Measurements from ENCODE around the gene SLC43A2. TPM values are rescaled to one million over a fixed set of nuclear protein-coding genes. Genes with fewer than 3 reads are reported as not detected.

Gene SLC43A2
- total and polyA plus RNA-seq, 7 experiments from 2014 or later: 0.44 to 112 (median 6.7) TPM

GRCh38 chr17:1621273-1621954 lies 7.2 kb downstream of the SLC43A2 start:
- Histone ChIP-seq H3K4me3 (ENCODE audit: low read length) (no peak overlapping the region), H3K36me3 (ENCODE audit: control insufficient read depth in 2 of 3, insufficient read depth in 3 of 3, low read length in 3 of 3) (no peaks in the 10 kb centered on the region), H3K9me3 (ENCODE audit: control insufficient read depth in 2 of 3, low read length in 3 of 3) (no peaks in the 10 kb centered on the region), H3K27me3 (ENCODE audit: control insufficient read depth in 2 of 2, insufficient read depth in 2 of 2, low read length in 2 of 2) (no peaks in the 10 kb centered on the region), H3K4me1 (ENCODE audit: control insufficient read depth in 2 of 2, insufficient read depth in 2 of 2, low read length in 2 of 2) (no peaks in the 10 kb centered on the region), H3K27ac (ENCODE audit: low read depth, low read length) (no peak overlapping the region)
- Mint-ChIP-seq H3K36me3 (no peaks in the 10 kb centered on the region), H3K4me3 (no peak overlapping the region), H3K27me3 (peaks cover 0 to 19% (median 0%) of the 10 kb centered on the region in 5 donors), H3K9me3 (no peaks in the 10 kb centered on the region), H3K27ac (no peak overlapping the region), H3K4me1 (peaks cover 4 to 8% (median 7%) of the 10 kb centered on the region in 7 donors)
- no peak for ATAC-seq
- POLR2A ChIA-PET: interaction anchor here (1.0 kb wide), 1 partner anchor 14 kb away, joined by 3 read pairs; no protein-coding TSS in a partner anchor
- CTCF ChIA-PET: no interaction called here
- intact Hi-C loops (cut with micrococcal nuclease): no loop called here
- no peak for DNase-seq

- no peak for DNase-seq
- intact Hi-C loops (cut with micrococcal nuclease): no loop called here
Measured at GRCh38 chr17:1620486-1620885, 8.1 kb downstream of the SLC43A2 start.

GRCh38 chr17:1617620-1618174 lies 10.9 kb downstream of the SLC43A2 start:
- no peaks in the 10 kb centered on the region for H3K4me1 ChIP-seq (ENCODE audit: control insufficient read depth in 2 of 2, insufficient read depth in 2 of 2, low read length in 2 of 2)
- ATAC-seq (peak; percentile 52), DNase-seq (no peak)
- H3K36me3 ChIP-seq (ENCODE audit: control insufficient read depth in 2 of 3, insufficient read depth in 3 of 3, low read length in 3 of 3): no peaks in the 10 kb centered on the region
- H3K9me3 Mint-ChIP-seq: no peaks in the 10 kb centered on the region
- no peak overlapping the region for H3K27ac Mint-ChIP-seq
- no peak overlapping the region for H3K27ac ChIP-seq (ENCODE audit: low read depth, low read length)
- intact Hi-C loops (cut with micrococcal nuclease): no loop called here
- no peak overlapping the region for H3K4me3 ChIP-seq (ENCODE audit: low read length)
- H3K27me3 ChIP-seq (ENCODE audit: control insufficient read depth in 2 of 2, insufficient read depth in 2 of 2, low read length in 2 of 2): no peaks in the 10 kb centered on the region
- CTCF ChIA-PET: no interaction called here
- no peak overlapping the region for H3K4me3 Mint-ChIP-seq
- POLR2A ChIA-PET: interaction anchor here (0.9 kb wide), 1 partner anchor 31 kb away, joined by 4 read pairs; no protein-coding TSS in a partner anchor
- H3K27me3 Mint-ChIP-seq: no peaks in the 10 kb centered on the region
- H3K36me3 Mint-ChIP-seq: peaks cover 0 to 6% (median 0%) of the 10 kb centered on the region in 5 donors
- H3K9me3 ChIP-seq (ENCODE audit: control insufficient read depth in 2 of 3, low read length in 3 of 3): no peaks in the 10 kb centered on the region
- H3K4me1 Mint-ChIP-seq: peaks cover 0 to 4% (median 3%) of the 10 kb centered on the region in 7 donors

More at GRCh38 chr17:1620486-1620885, 8.1 kb downstream of the SLC43A2 start:
- H3K9me3 ChIP-seq (ENCODE audit: control insufficient read depth in 2 of 3, low read length in 3 of 3): no peaks in the 10 kb centered on the region
- ATAC-seq: no peak
- H3K27ac Mint-ChIP-seq: no peak overlapping the region
- H3K4me1 Mint-ChIP-seq: peaks cover 0 to 4% (median 1%) of the 10 kb centered on the region in 7 donors
- peaks cover 0 to 9% (median 0%) of the 10 kb centered on the region in 5 donors for H3K27me3 Mint-ChIP-seq
- no peaks in the 10 kb centered on the region for H3K36me3 Mint-ChIP-seq
- no peak overlapping the region for H3K4me3 Mint-ChIP-seq
- no peak overlapping the region for H3K27ac ChIP-seq (ENCODE audit: low read depth, low read length)
- POLR2A ChIA-PET: no interaction called here
- CTCF ChIA-PET: no interaction called here
- H3K4me1 ChIP-seq (ENCODE audit: control insufficient read depth in 2 of 2, insufficient read depth in 2 of 2, low read length in 2 of 2): no peaks in the 10 kb centered on the region
- no peak overlapping the region for H3K4me3 ChIP-seq (ENCODE audit: low read length)
- H3K36me3 ChIP-seq (ENCODE audit: control insufficient read depth in 2 of 3, insufficient read depth in 3 of 3, low read length in 3 of 3): no peaks in the 10 kb centered on the region
- no peaks in the 10 kb centered on the region for H3K27me3 ChIP-seq (ENCODE audit: control insufficient read depth in 2 of 2, insufficient read depth in 2 of 2, low read length in 2 of 2)
- no peaks in the 10 kb centered on the region for H3K9me3 Mint-ChIP-seq

GRCh38 chr17:1616101-1616500 lies 12.5 kb downstream of the SLC43A2 start:
- POLR2A ChIA-PET: no interaction called here
- H3K4me3 Mint-ChIP-seq: no peak overlapping the region

GRCh38 chr17:1612400-1612799 lies 16.2 kb downstream of the SLC43A2 start:
- H3K27ac Mint-ChIP-seq: no peak overlapping the region
- H3K36me3 Mint-ChIP-seq: peaks cover 0 to 6% (median 0%) of the 10 kb centered on the region in 5 donors
- no peak overlapping the region for H3K4me3 Mint-ChIP-seq
- Histone ChIP-seq H3K9me3 (ENCODE audit: control insufficient read depth in 2 of 3, low read length in 3 of 3) (no peaks in the 10 kb centered on the region), H3K27me3 (ENCODE audit: control insufficient read depth in 2 of 2, insufficient read depth in 2 of 2, low read length in 2 of 2) (no peaks in the 10 kb centered on the region), H3K27ac (ENCODE audit: low read depth, low read length) (no peak overlapping the region), H3K36me3 (ENCODE audit: control insufficient read depth in 2 of 3, insufficient read depth in 3 of 3, low read length in 3 of 3) (no peaks in the 10 kb centered on the region), H3K4me3 (ENCODE audit: low read length) (no peak overlapping the region), H3K4me1 (ENCODE audit: control insufficient read depth in 2 of 2, insufficient read depth in 2 of 2, low read length in 2 of 2) (no peaks in the 10 kb centered on the region)
- H3K27me3 Mint-ChIP-seq: no peaks in the 10 kb centered on the region
- DNase-seq (no peak), ATAC-seq (no peak)
- intact Hi-C loops (cut with micrococcal nuclease): no loop called here
- POLR2A ChIA-PET: interaction anchor here (0.6 kb wide), 1 partner anchor 32 kb away, joined by 4 read pairs; no protein-coding TSS in a partner anchor
- CTCF ChIA-PET: no interaction called here
- peaks cover 0 to 2% (median 0%) of the 10 kb centered on the region in 7 donors for H3K4me1 Mint-ChIP-seq
- H3K9me3 Mint-ChIP-seq: no peaks in the 10 kb centered on the region

More at GRCh38 chr17:1616101-1616500, 12.5 kb downstream of the SLC43A2 start:
- H3K27ac ChIP-seq (ENCODE audit: low read depth, low read length): no peak overlapping the region
- no peaks in the 10 kb centered on the region for H3K9me3 ChIP-seq (ENCODE audit: control insufficient read depth in 2 of 3, low read length in 3 of 3)
- H3K4me3 ChIP-seq (ENCODE audit: low read length): no peak overlapping the region
- no peaks in the 10 kb centered on the region for H3K27me3 Mint-ChIP-seq
- intact Hi-C loops (cut with micrococcal nuclease): no loop called here
- H3K27me3 ChIP-seq (ENCODE audit: control insufficient read depth in 2 of 2, insufficient read depth in 2 of 2, low read length in 2 of 2): no peaks in the 10 kb centered on the region
- H3K36me3 ChIP-seq (ENCODE audit: control insufficient read depth in 2 of 3, insufficient read depth in 3 of 3, low read length in 3 of 3): no peaks in the 10 kb centered on the region
- no peaks in the 10 kb centered on the region for H3K4me1 ChIP-seq (ENCODE audit: control insufficient read depth in 2 of 2, insufficient read depth in 2 of 2, low read length in 2 of 2)
- CTCF ChIA-PET: interaction anchor here (0.6 kb wide), 2 partner anchors 12 to 1891 kb away, joined by 3 to 4 read pairs; no protein-coding TSS in a partner anchor
- H3K27ac Mint-ChIP-seq: no peak overlapping the region
- H3K36me3 Mint-ChIP-seq: peaks cover 0 to 6% (median 0%) of the 10 kb centered on the region in 5 donors
- no peak for DNase-seq
- ATAC-seq: no peak
- no peaks in the 10 kb centered on the region for H3K9me3 Mint-ChIP-seq
- H3K4me1 Mint-ChIP-seq: peaks cover 0 to 4% (median 3%) of the 10 kb centered on the region in 7 donors

- intact Hi-C loops (cut with micrococcal nuclease): no loop called here
- no peaks in the 10 kb centered on the region for H3K9me3 Mint-ChIP-seq
- H3K4me1 ChIP-seq (ENCODE audit: control insufficient read depth in 2 of 2, insufficient read depth in 2 of 2, low read length in 2 of 2): no peaks in the 10 kb centered on the region
- no peak overlapping the region for H3K27ac ChIP-seq (ENCODE audit: low read depth, low read length)
- peaks cover 0 to 6% (median 0%) of the 10 kb centered on the region in 5 donors for H3K36me3 Mint-ChIP-seq
- no peak overlapping the region for H3K4me3 ChIP-seq (ENCODE audit: low read length)
- CTCF ChIA-PET: interaction anchor here (0.6 kb wide), 2 partner anchors 38 to 280 kb away, joined by 3 to 4 read pairs; no protein-coding TSS in a partner anchor
- H3K27me3 ChIP-seq (ENCODE audit: control insufficient read depth in 2 of 2, insufficient read depth in 2 of 2, low read length in 2 of 2): no peaks in the 10 kb centered on the region
- H3K27me3 Mint-ChIP-seq: no peaks in the 10 kb centered on the region
- POLR2A ChIA-PET: no interaction called here
- H3K9me3 ChIP-seq (ENCODE audit: control insufficient read depth in 2 of 3, low read length in 3 of 3): no peaks in the 10 kb centered on the region
- no peak overlapping the region for H3K27ac Mint-ChIP-seq
- no peak for ATAC-seq
- H3K36me3 ChIP-seq (ENCODE audit: control insufficient read depth in 2 of 3, insufficient read depth in 3 of 3, low read length in 3 of 3): no peaks in the 10 kb centered on the region
- peaks cover 0 to 4% (median 0%) of the 10 kb centered on the region in 7 donors for H3K4me1 Mint-ChIP-seq
- DNase-seq: no peak
- no peak overlapping the region for H3K4me3 Mint-ChIP-seq
Measured at GRCh38 chr17:1611715-1612114, 16.9 kb downstream of the SLC43A2 start.
